Stimulated activated CD4-positive, alpha-beta T cell treated with anti-CD3 and anti-CD28 coated beads, TNF-alpha, amount 100 ng/mL, for 48 hours (primary cell): ENCODE measurements around the gene CALCA.
"Not testable (repeated sequence)": the region's sequence is repeated elsewhere in the genome, so short reads cannot be mapped to it uniquely, and the experiment has no call there.

Experiments used
- DNase-seq, 3 donors: peaks; one replicate each; pipeline ENCODE4 v3.0.0-alpha.2; 2020; ENCODE audit warnings: low read depth in 3 of 3

The CALCA gene

GRCh38 chr11:14971865-14972580, at the start of gene CALCA:
Gene CALCA (minus strand): TSS chr11:14972351. CDS start chr11:14971192, 1,159 bp downstream.
- DNase-seq = no peak

GRCh38 chr11:15016200-15016599, 44.0 kb upstream of the CALCA start:
- DNase-seq = no peak

GRCh38 chr11:15011776-15012345, 39.7 kb upstream of the CALCA start:
- no peak for DNase-seq

- DNase-seq = no peak
These were observed 38.7 kb upstream of the CALCA start for GRCh38 chr11:15010865-15011264.

GRCh38 chr11:15006139-15006759, 34.1 kb upstream of the CALCA start:
- DNase-seq = no peak

GRCh38 chr11:14988133-14988532, 16.0 kb upstream of the CALCA start:
- not testable (repeated sequence) for DNase-seq

- no peak for DNase-seq
These were observed 9.4 kb upstream of the CALCA start for GRCh38 chr11:14981507-14981906.

- no peak for DNase-seq
These were observed 8.7 kb upstream of the CALCA start for GRCh38 chr11:14980854-14981253.

GRCh38 chr11:14977101-14977880, 5.1 kb upstream of the CALCA start:
- DNase-seq = no peak

- no peak for DNase-seq
These were observed 3.1 kb upstream of the CALCA start for GRCh38 chr11:14975252-14975587.

- DNase-seq = peak; percentile 42 to 50 (median 50)
These were observed 2.5 kb upstream of the CALCA start for GRCh38 chr11:14974515-14975251.

GRCh38 chr11:14973621-14974514, 1.7 kb upstream of the CALCA start:
- peak in 2 of 3 donors; percentile 9 to 33 for DNase-seq

- no peak for DNase-seq
These were observed 687 bp upstream of the CALCA start for GRCh38 chr11:14972581-14973495.

- DNase-seq = peak; percentile 47 to 71 (median 51)
These were observed 2.2 kb downstream of the CALCA start for GRCh38 chr11:14969901-14970323.

GRCh38 chr11:14967581-14968243, 4.4 kb downstream of the CALCA start:
- no peak for DNase-seq

- DNase-seq = no peak
These were observed 16.0 kb downstream of the CALCA start for GRCh38 chr11:14956111-14956510.

- no peak for DNase-seq
These were observed 17.6 kb downstream of the CALCA start for GRCh38 chr11:14954581-14954980.

- DNase-seq = no peak
These were observed 18.2 kb downstream of the CALCA start for GRCh38 chr11:14953904-14954303.
